HL-60 (cell line): ENCODE results near the gene SYCN.

Source experiments
- CTCF ChIP-seq: IDR thresholded peaks from one replicate; pipeline ENCODE4 v1.5.1; 2011; ENCODE audit warnings: low read length, control low read depth, inconsistent platforms; ENCODE audit not compliant: insufficient read depth
- GABPA ChIP-seq: IDR thresholded peaks from 2 replicates; pipeline ENCODE4 v1.6.1; 2012; ENCODE audit warnings: low read depth
- POLR2AphosphoS5 ChIP-seq: IDR thresholded peaks from 2 replicates; pipeline ENCODE4 v1.6.1; 2012; ENCODE audit warnings: low read depth
- REST ChIP-seq: IDR thresholded peaks from 2 replicates; pipeline ENCODE4 v1.6.1; 2012; ENCODE audit warnings: low read depth; ENCODE audit not compliant: insufficient replicate concordance

- TF ChIP-seq CTCF (no peak), REST (no peak), POLR2AphosphoS5 (no peak), GABPA (no peak)
These were observed 43.0 kb downstream of the SYCN start for GRCh38 chr19:39160889-39161672.
